ENCODE measurements around the gene STRBP.
"Not testable (repeated sequence)": the region's sequence is repeated elsewhere in the genome, so short reads cannot be mapped to it uniquely, and the experiment has no call there.

The STRBP gene

GRCh38 chr9:123249162-123249561 lies 19.2 kb downstream of the STRBP start:
- DNase-seq (ENCODE audit: low read depth), result not testable (repeated sequence)

DNA sequence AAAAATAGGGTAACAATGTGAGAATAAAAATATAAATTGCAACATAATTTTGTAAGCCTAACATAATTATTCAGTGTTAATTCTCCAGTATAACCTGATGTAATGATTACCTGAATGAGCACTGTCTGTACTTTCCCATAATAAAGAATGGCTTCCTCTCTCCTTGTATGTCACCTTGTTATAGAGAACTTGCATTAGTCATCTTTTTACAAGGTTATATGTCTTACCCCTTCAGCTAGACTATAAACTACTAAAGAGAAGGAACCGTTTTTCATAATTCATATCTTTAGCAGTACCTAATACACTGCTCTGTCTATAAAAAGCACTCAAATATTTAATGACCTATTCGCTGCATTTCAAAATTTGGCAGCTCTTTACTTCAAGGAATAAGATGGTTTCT lies 19.8 kb downstream of the STRBP start:
- no peak for DNase-seq (ENCODE audit: low read depth)

DNA sequence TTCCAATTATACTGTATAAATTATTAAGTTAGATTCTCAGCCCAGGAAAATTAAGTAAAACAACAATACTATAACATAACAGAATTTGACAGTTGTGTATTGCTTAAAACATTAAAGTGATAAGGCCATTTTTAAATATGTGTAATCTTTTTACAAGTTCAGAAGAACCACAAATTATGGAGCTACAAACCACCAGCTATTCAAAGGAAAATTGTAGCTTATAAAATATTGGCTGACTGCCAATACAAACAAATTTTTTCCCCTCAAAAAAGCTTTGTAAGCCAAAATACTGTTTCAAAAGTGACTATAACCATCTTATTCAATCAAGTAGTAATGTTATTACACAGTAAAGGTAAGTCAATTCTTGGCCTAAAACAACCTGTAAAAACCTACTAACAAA lies 21.9 kb downstream of the STRBP start:
- DNase-seq (ENCODE audit: low read depth), result no peak

DNA sequence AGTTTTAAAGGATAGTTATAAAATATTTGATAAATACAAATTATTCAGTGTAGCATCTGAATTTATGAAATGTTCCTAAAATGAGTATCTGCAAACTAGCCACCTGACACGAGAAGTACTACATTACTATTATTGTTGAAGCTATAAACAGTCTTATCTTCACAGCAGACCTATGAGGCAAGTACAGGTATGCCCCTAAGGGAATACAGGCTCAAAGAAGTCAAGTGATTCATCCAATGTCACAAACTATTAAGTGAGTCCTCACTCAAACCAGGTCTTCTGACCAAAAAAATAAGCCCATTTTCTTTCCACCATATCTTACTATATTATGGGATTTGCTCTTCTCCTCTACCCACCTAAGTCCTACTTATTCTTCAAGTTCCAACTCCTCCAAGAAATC lies 28.7 kb downstream of the STRBP start:
- no peak for DNase-seq (ENCODE audit: low read depth)

- DNase-seq (ENCODE audit: low read depth), result peak; percentile 8
Observed at GRCh38 chr9:123238365-123238764, 30.0 kb downstream of the STRBP start.

DNA sequence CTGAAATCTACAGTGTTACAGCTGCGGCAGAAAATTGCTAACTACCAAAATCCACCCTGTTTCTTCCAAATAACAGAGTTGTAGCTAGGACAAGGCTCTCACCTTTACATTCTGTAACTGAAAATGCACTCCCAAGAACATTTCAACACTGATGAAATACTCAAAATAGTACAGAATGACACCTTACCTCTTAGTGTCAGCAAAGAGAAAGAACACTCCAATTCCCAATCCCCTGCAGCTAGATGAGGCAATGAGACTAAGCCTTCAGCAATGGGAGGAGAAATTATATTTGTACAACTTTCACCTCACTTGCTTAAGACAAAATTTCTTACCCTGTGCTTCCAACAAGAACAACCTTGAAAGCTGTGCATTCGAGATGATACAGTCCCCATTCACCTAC lies 31.2 kb downstream of the STRBP start:
- DNase-seq (ENCODE audit: low read depth), result no peak

DNA sequence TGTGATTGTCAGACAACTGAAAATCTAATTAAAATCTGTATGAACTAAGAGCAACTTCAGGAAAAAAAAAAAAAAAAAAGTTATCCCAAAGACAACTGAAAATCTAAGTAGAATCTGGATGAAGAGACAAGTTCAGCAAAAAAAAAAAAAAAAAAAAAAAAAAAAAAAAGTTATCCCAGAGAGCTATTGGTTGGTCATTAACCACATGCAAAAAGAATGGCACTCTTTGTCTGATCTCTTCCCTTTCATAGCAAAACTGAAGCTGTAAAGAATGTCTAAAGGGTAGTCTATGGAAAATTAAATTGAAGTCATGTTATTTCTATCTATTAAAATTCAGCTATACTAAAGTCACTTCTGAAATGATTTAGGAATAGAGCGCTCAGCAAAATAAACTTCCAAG lies 32.9 kb downstream of the STRBP start:
- no peak for DNase-seq (ENCODE audit: low read depth)

DNA sequence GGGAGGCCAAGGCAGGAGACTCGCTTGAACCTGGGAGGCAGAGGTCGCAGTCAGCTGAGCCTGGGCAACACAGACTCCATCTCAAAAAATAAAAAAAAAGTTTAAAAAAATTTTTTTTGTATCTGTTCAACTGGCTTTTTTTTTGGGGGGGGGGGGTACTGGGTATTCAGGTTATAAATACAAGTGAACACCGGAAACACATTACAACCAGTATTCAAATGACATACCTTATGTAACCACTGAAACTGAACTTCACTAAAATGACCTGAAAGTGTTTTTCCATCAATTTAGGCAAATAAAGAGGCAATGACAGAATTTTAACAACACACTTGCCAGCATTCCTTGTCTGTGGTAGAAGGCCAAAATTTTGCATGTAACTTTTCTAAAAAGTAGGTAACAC lies 33.5 kb downstream of the STRBP start:
- DNase-seq (ENCODE audit: low read depth), result no peak

GRCh38 chr9:123232332-123232731 lies 36.1 kb downstream of the STRBP start:
- DNase-seq (ENCODE audit: low read depth), result no peak

- no peak for DNase-seq (ENCODE audit: low read depth)
Observed at GRCh38 chr9:123231421-123231820, 37.0 kb downstream of the STRBP start.

DNA sequence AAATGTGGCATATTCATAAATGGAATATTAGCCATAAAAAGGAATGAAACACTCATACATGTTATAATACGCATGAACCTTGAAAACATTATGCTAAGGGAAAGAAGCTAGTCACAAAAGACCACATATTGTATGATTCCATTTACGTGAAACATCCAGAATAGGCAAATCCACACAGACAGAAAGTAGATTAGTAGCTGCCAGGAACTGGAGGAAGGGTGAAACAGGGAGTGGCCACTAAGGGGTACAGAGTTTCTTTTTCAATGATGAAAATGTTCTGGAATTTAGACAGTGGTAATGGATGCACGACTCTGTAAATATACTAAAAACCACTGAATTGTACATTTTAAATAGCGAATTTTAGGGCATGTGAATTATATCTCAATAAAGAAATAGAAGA lies 39.4 kb downstream of the STRBP start:
- no peak for DNase-seq (ENCODE audit: low read depth)

DNA sequence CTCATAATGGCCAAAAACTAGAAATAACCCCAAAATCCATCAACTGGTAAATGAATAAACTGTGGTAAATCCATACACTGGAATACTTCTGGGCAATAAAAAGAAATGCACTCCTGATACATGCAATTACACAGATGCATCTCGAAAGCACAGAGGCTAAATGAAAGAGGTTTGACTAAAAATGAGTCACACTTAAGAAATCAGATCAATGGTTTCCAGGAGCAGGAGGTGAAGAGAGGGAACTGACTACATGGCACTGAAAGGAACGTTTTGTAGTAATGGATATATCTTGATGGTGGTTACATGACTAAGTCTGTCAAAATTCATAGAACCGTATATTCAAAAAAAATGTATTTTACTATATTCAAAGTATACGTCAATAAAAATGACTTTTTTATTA lies 42.4 kb downstream of the STRBP start:
- DNase-seq (ENCODE audit: low read depth), result peak; percentile 76

DNA sequence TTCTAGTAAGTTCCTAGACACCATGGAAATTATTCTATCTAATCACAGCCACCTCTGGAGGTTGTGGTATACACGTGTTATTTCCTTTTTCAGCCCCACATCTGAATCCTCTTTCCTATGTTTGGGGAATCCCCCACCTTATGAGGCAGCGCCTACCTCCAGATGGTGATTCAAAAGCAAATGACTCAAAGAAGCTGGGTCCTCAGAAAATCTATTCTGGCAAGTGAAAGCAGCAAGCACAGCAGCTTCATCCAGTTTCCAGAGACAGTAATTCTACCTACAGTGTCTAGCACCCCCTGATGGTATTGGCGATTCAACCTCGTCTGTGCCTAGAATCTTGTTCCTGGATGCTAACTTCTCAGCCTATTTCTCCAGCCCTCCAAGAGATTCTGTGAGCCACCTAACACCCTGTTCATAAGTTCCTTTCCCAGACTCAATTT lies 43.0 kb downstream of the STRBP start:
- peak; percentile 88 for DNase-seq (ENCODE audit: low read depth)

DNA sequence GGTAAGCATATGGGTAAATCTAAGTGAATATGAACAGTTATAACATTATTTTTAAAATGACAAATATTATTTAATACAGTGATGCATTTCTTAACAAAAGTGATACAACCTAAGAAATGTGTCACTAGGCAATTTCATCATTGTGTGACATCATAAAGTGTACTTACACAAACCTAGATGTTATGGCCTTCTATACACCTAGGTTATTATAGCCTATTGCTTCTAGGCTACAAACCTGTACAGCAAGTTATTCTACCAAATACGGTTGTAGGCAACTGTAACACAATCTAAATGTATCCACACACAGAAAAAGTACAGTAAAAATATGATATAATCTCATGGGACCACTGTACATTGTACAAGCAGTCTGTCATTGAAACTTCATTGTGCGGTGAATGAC lies 48.3 kb downstream of the STRBP start:
- no peak for DNase-seq (ENCODE audit: low read depth)

- no peak for DNase-seq (ENCODE audit: low read depth)
Observed at GRCh38 chr9:123218831-123219230, 49.6 kb downstream of the STRBP start.

DNA sequence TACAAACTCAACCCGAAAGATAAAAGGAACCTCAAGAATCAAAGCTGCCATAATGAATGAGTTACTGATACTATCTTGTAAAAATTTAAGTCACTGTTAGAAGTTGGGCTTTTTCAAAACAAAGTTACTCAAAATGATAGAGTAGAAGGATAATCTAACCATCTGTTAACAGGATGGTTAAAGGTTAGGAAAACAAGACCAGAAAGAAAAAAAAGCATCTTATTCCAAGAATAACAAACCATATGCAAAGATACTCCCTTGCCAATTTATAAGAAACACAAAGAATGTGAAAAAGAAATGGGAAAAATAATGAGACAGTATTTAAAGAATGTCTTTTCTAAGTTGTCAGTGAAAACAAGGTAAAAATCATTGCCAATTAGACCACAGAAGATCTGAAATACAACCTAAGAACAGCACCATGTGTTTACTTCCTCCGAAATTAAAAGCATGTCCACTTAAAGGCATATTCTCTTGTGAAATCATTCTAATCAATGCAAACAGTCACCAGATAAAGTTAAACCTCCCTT lies 51.2 kb downstream of the STRBP start:
- DNase-seq (ENCODE audit: low read depth), result no peak

DNA sequence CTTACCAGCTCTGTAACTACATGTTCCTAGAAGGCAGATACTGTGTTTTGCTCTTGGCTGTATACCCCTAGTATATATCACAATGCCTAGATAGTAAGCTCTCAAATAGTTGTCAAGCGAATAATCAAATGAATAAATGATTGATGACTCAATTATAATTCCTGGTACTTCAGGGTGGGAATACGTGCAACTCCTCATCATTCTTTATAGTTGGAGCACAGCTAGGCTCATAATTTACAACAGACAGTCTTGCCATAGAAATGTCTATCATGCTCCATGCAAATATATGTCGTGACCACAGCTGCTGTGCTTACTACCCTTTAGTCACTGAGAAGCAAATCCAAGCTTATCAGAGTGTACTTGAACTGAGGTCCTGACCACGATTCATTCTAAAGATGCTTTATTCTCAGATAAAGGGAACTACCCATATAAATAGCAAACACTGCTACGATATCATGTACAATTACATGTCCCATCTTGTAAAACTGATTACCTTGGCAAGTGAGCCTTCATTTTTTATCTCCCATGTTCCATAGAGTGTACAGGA lies 52.1 kb downstream of the STRBP start:
- DNase-seq (ENCODE audit: low read depth), result peak; percentile 11

- no peak for DNase-seq (ENCODE audit: low read depth)
Observed at GRCh38 chr9:123211081-123211480, 57.3 kb downstream of the STRBP start.

DNA sequence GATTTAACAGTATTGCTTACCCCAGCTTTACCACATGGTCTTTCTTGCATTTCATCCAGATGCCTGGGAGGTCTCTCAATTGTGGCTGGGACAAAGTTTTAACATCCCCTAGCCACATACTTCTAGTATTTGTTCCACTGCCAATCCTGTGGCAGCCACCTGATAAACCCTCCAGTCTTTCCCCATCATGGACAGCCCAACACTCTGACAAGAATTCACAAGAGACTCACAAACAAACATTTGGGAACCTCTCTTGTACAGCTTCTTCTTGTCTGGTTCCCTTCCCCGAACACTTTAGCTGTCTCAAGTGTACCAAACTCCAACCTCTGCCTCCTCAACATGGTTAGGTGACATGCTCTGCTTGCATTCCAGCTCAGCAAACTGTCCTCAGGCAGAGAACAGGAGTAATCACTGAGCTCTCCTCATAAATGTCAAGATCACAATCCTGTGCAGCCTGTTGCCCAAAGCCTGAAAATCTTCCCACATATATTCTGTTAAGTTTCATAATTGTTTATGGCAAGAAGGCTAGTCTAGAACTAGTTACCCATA lies 59.7 kb downstream of the STRBP start:
- DNase-seq (ENCODE audit: low read depth), result no peak

GRCh38 chr9:123206065-123206464 lies 62.3 kb downstream of the STRBP start:
- no peak for DNase-seq (ENCODE audit: low read depth)

DNA sequence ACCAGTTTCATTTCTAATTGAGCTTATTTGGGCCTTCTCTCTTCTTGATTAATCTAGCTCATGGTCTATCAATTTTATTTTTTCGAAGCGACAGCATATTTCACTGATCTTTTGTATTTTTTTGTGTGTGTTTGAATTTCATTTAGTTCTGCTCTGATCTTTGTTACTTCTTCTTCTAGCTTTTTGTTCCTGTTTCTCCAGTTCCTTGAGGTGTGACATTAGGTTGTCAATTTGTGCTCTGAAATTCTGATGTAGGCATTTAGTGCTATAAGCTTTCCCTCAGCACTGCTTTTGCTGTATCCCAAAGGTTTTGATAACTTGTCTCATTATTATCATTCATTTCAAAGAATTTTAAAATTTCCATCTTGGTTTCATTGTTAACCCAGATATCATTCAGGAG lies 67.3 kb downstream of the STRBP start:
- DNase-seq (ENCODE audit: low read depth), result no peak

- not testable (repeated sequence) for DNase-seq (ENCODE audit: low read depth)
Observed at GRCh38 chr9:123200469-123200868, 67.9 kb downstream of the STRBP start.

- DNase-seq (ENCODE audit: low read depth), result no peak
Observed at GRCh38 chr9:123196124-123196523, 72.3 kb downstream of the STRBP start.

DNA sequence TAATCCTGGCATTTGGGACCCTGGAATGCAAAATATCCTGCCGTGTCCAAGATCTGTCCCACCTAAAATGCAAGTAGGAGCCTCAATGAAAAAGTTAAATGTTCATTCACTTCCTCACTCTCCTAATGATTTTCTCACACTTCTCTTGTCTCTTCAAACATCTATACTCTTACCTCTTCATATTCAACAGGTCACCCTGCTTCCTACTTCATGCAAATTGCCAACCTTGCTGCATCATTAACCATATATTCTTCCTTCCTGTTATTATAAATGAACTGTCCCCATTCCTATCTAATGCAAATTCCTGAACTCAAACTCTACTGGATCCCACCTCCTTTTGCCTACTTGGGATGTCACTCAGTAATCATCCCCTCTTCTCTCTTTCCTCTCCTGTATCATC lies 74.4 kb downstream of the STRBP start:
- no peak for DNase-seq (ENCODE audit: low read depth)
